PC-3 (cell line): Measurements from ENCODE around the gene MYF6. TPM values are rescaled to one million over a fixed set of nuclear protein-coding genes. Genes with fewer than 3 reads are reported as not detected.

Source experiments
- ATAC-seq: fragments of 200-7000 bp; cut with Tn5 transposase; 2 replicates; pipeline ENCODE4 v1.9.1; 2020; ENCODE audit warnings: mild to moderate bottlenecking, moderate library complexity
- BruUV-seq: library from RNA; stranded (reverse); fragments of 400-500 nt; replicated peaks from 2 replicates; lab custom pipeline; 2021; lab: Mats Ljungman, UMichigan
- CTCF ChIA-PET: fragments of 300-600 bp; sonication (Branson Sonifier 250); formaldehyde crosslinking; loops from one replicate; lab custom pipeline; 2022; ENCODE audit warnings: antibody characterized with exemption; lab: Charles Lee
- POLR2A ChIA-PET: fragments of 300-600 bp; sonication (Branson Sonifier 250); formaldehyde crosslinking; loops from one replicate; lab custom pipeline; 2022; ENCODE audit warnings: antibody characterized with exemption; ENCODE audit not compliant: unreplicated experiment; lab: Charles Lee
- DNase-seq: peaks from one replicate; pipeline ENCODE4 v3.0.0-alpha.2; 2015
- H2AFZ ChIP-seq: fragments of 300-600 bp; sonication (generic); 2 replicates; pipeline ENCODE4 v1.6.0; 2016; ENCODE audit warnings: antibody characterized with exemption, low read length
- H3F3A ChIP-seq: fragments of 300-600 bp; sonication (generic); one replicate; pipeline ENCODE4 v1.6.0; 2017; ENCODE audit warnings: antibody characterized with exemption, low read length, control low read depth, mild to moderate bottlenecking; ENCODE audit not compliant: unreplicated experiment
- H3K27ac ChIP-seq: fragments of 300-600 bp; sonication (generic); 2 replicates; pipeline ENCODE4 v1.5.1; 2016; ENCODE audit warnings: mild to moderate bottlenecking, low read length
- H3K27me3 ChIP-seq: fragments of 300-600 bp; sonication (generic); 2 replicates; pipeline ENCODE4 v1.6.1; 2016; ENCODE audit warnings: low read length, mixed read lengths
- H3K36me3 ChIP-seq: fragments of 300-600 bp; sonication (generic); 2 replicates; pipeline ENCODE4 v1.6.1; 2016; ENCODE audit warnings: low read depth, mixed run types, low read length, mixed read lengths
- H3K4me1 ChIP-seq: fragments of 300-600 bp; sonication (generic); 2 replicates; pipeline ENCODE4 v1.5.1; 2016; ENCODE audit warnings: low read length; ENCODE audit not compliant: insufficient read depth
- H3K4me2 ChIP-seq: fragments of 300-600 bp; sonication (generic); 2 replicates; pipeline ENCODE4 v1.6.0; 2016; ENCODE audit warnings: low read length
- H3K4me3 ChIP-seq: fragments of 300-600 bp; sonication (generic); 2 replicates; pipeline ENCODE4 v1.5.1; 2016; ENCODE audit warnings: mild to moderate bottlenecking, low read length, mixed read lengths
- H3K79me2 ChIP-seq: fragments of 300-600 bp; sonication (generic); 2 replicates; pipeline ENCODE4 v1.6.1; 2017; ENCODE audit warnings: low read length, mixed read lengths
- H3K9ac ChIP-seq: fragments of 300-600 bp; sonication (generic); 2 replicates; pipeline ENCODE4 v1.6.0; 2016; ENCODE audit warnings: mild to moderate bottlenecking, low read length
- H3K9me2 ChIP-seq: fragments of 300-600 bp; sonication (generic); replicated peaks from 2 replicates; pipeline ENCODE4 v1.6.1; 2016; ENCODE audit warnings: mixed run types, low read length, mixed read lengths
- H3K9me3 ChIP-seq: fragments of 300-600 bp; sonication (generic); 2 replicates; pipeline ENCODE4 v1.6.1; 2016; ENCODE audit warnings: low read length, mixed read lengths
- H4K20me1 ChIP-seq: fragments of 300-600 bp; sonication (generic); 2 replicates; pipeline ENCODE4 v1.6.1; 2016; ENCODE audit warnings: low read length, mixed read lengths
- CTCF ChIP-seq: fragments of 300-600 bp; sonication (generic); conservative IDR thresholded peaks from 2 replicates; pipeline ENCODE4 v1.5.1; 2017; ENCODE audit warnings: antibody characterized with exemption, low read depth, mild to moderate bottlenecking, low read length
- EZH2 ChIP-seq: fragments of 300-600 bp; sonication (generic); IDR thresholded peaks from one replicate; pipeline ENCODE4 v1.6.1; 2017; ENCODE audit warnings: antibody characterized with exemption, mild to moderate bottlenecking, low read length; ENCODE audit not compliant: unreplicated experiment
- EZH2phosphoT487 ChIP-seq: fragments of 300-600 bp; sonication (generic); IDR thresholded peaks from 2 replicates; pipeline ENCODE4 v1.6.1; 2018; ENCODE audit warnings: mild to moderate bottlenecking, antibody characterized with exemption, low read length, borderline replicate concordance
- intact Hi-C: fragments of 100-400 bp; cut with micrococcal nuclease; formaldehyde crosslinking; loops from 2 replicates; pipeline ENCODE4 v1.9.0; 2023
- total RNA-seq: library from RNA; depleted of rRNA; stranded (reverse); fragments of >200 nt; gene quantifications from 2 replicates; pipeline ENCODE4 v1.2.3, GENCODE V29; 2014

MYF6 gene
- total RNA-seq, 1 experiment from 2014 or later: not detected

- CTCF ChIA-PET: no interaction called here
- BruUV-seq: no TSS peak
Measured at GRCh38 chr12:80681786-80682185, 25.6 kb upstream of the MYF6 start.

GRCh38 chr12:80684077-80684495, 23.3 kb upstream of the MYF6 start:
- Histone ChIP-seq H3K9me3 (no peaks in the 10 kb centered on the region), H3K4me1 (no peaks in the 10 kb centered on the region), H3K27ac (no peak overlapping the region), H3K79me2 (no peaks in the 10 kb centered on the region), H3K36me3 (no peaks in the 10 kb centered on the region), H3K4me2 (no peak overlapping the region), H3K9ac (no peak overlapping the region), H3F3A (no peaks in the 10 kb centered on the region), H4K20me1 (no peaks in the 10 kb centered on the region), H3K9me2 (no peaks in the 10 kb centered on the region), H3K4me3 (no peak overlapping the region), H2AFZ (no peak overlapping the region), H3K27me3 (0 out of 2 replicates have a peak, but pooled peaks cover 11% of the 10 kb centered on the region)
- ChIA-PET CTCF (no interaction called here), POLR2A (no interaction called here)
- no peak for TF ChIP-seq EZH2phosphoT487
- TF ChIP-seq EZH2: no peak
- TF ChIP-seq CTCF: no peak
- BruUV-seq: no TSS peak
- ATAC-seq (no peak), DNase-seq (no peak)
- intact Hi-C loops: no loop called here

More at GRCh38 chr12:80681786-80682185, 25.6 kb upstream of the MYF6 start:
- intact Hi-C loops: no loop called here
- H3K4me1 ChIP-seq: no peaks in the 10 kb centered on the region
- H3K27ac ChIP-seq: no peak overlapping the region
- H3K27me3 ChIP-seq: 0 out of 2 replicates have a peak, but pooled peaks cover 11% of the 10 kb centered on the region
- H3F3A ChIP-seq: no peaks in the 10 kb centered on the region
- POLR2A ChIA-PET: interaction anchor here (0.6 kb wide), 1 partner anchor 186 kb away, joined by 3 read pairs; no protein-coding TSS in a partner anchor
- no peaks in the 10 kb centered on the region for H3K9me3 ChIP-seq
- no peaks in the 10 kb centered on the region for H3K9me2 ChIP-seq
- no peaks in the 10 kb centered on the region for H3K79me2 ChIP-seq
- H4K20me1 ChIP-seq: no peaks in the 10 kb centered on the region
- no peak overlapping the region for H3K4me2 ChIP-seq
- ATAC-seq (no peak), DNase-seq (no peak)
- H2AFZ ChIP-seq: no peak overlapping the region
- H3K4me3 ChIP-seq: no peak overlapping the region
- TF ChIP-seq EZH2phosphoT487: no peak
- TF ChIP-seq EZH2: no peak
- TF ChIP-seq CTCF: no peak
- H3K36me3 ChIP-seq: no peaks in the 10 kb centered on the region
- H3K9ac ChIP-seq: no peak overlapping the region

GRCh38 chr12:80690090-80690489, 17.3 kb upstream of the MYF6 start:
- intact Hi-C loops: no loop called here
- no TSS peak for BruUV-seq
- H2AFZ ChIP-seq: no peak overlapping the region

More at GRCh38 chr12:80690090-80690489, 17.3 kb upstream of the MYF6 start:
- H3K27me3 ChIP-seq: 0 out of 2 replicates have a peak, but pooled peaks cover 3% of the 10 kb centered on the region
- H3K27ac ChIP-seq: no peak overlapping the region
- no peak overlapping the region for H3K9ac ChIP-seq
- DNase-seq (no peak), ATAC-seq (no peak)
- H3F3A ChIP-seq: no peaks in the 10 kb centered on the region
- H3K36me3 ChIP-seq: no peaks in the 10 kb centered on the region
- H3K4me3 ChIP-seq: no peak overlapping the region
- H4K20me1 ChIP-seq: no peaks in the 10 kb centered on the region
- H3K9me3 ChIP-seq: no peaks in the 10 kb centered on the region
- ChIA-PET POLR2A (no interaction called here), CTCF (no interaction called here)
- H3K9me2 ChIP-seq: no peaks in the 10 kb centered on the region
- TF ChIP-seq EZH2phosphoT487 (no peak), EZH2 (no peak), CTCF (no peak)
- no peak overlapping the region for H3K4me2 ChIP-seq
- no peaks in the 10 kb centered on the region for H3K4me1 ChIP-seq
- no peaks in the 10 kb centered on the region for H3K79me2 ChIP-seq
